WTC11 (cell line): ENCODE results near the gene ANO10. TPM values are rescaled to one million over a fixed set of nuclear protein-coding genes. Genes with fewer than 3 reads are reported as not detected.

ENCODE experiments used
- ATAC-seq: fragments of 200-7000 bp; cut with Tn5 transposase; 2 replicates; pipeline ENCODE4 v1.10.0; 2021; ENCODE audit warnings: mild to moderate bottlenecking, moderate library complexity
- CTCF ChIA-PET: fragments of 300-600 bp; sonication (Branson Sonifier 250); formaldehyde crosslinking; loops from one replicate; lab custom pipeline; 2021; ENCODE audit warnings: antibody characterized with exemption; lab: Charles Lee
- POLR2A ChIA-PET: fragments of 350-600 bp; sonication (Branson Sonifier 250); formaldehyde crosslinking; loops from one replicate; lab custom pipeline; 2021; ENCODE audit warnings: antibody characterized with exemption; lab: Charles Lee
- DNase-seq: peaks from one replicate; pipeline ENCODE4 v3.0.0; 2021; ENCODE audit warnings: low spot score
- H3K27ac Mint-ChIP-seq: 2 replicates; pipeline ENCODE4 v1.8.0; 2021; ENCODE audit warnings: mixed read lengths
- H3K27me3 Mint-ChIP-seq: 2 replicates; pipeline ENCODE4 v1.8.0; 2021; ENCODE audit warnings: low read depth, mild to moderate bottlenecking, moderate library complexity, mixed read lengths
- H3K36me3 Mint-ChIP-seq: 2 replicates; pipeline ENCODE4 v1.8.0; 2021; ENCODE audit warnings: mixed read lengths
- H3K4me1 Mint-ChIP-seq: 2 replicates; pipeline ENCODE4 v1.8.0; 2022; ENCODE audit warnings: mixed read lengths
- H3K4me3 Mint-ChIP-seq: 2 replicates; pipeline ENCODE4 v1.8.0; 2021; ENCODE audit warnings: mild to moderate bottlenecking, moderate library complexity, mixed read lengths
- H3K9me3 Mint-ChIP-seq: 2 replicates; pipeline ENCODE4 v1.8.0; 2021; ENCODE audit warnings: mixed read lengths
- ATF3 ChIP-seq: sonication (generic); formaldehyde crosslinking; conservative IDR thresholded peaks from 2 replicates; pipeline ENCODE4 v1.8.1; 2022; ENCODE audit warnings: mild to moderate bottlenecking, missing genetic modification reagents
- E2F4 ChIP-seq: sonication (generic); formaldehyde crosslinking; IDR thresholded peaks from 2 replicates; pipeline ENCODE4 v1.8.1; 2022; ENCODE audit warnings: low read depth, mild to moderate bottlenecking, moderate library complexity, missing genetic modification reagents, borderline replicate concordance
- GRHL2 ChIP-seq: fragments of 250-450 bp; sonication (Bioruptor Pico); IDR thresholded peaks from 2 replicates; pipeline ENCODE4 v1.8.0; 2022; ENCODE audit warnings: mild to moderate bottlenecking, moderate library complexity; ENCODE audit not compliant: insufficient replicate concordance, severe bottlenecking
- JUN ChIP-seq: sonication (generic); formaldehyde crosslinking; IDR thresholded peaks from 2 replicates; pipeline ENCODE4 v1.8.0; 2023; ENCODE audit warnings: mild to moderate bottlenecking, missing genetic modification reagents
- NR2C2 ChIP-seq: sonication (generic); formaldehyde crosslinking; IDR thresholded peaks from 2 replicates; pipeline ENCODE4 v1.8.0; 2022; ENCODE audit warnings: mild to moderate bottlenecking, missing genetic modification reagents
- TEAD1 ChIP-seq: sonication (generic); formaldehyde crosslinking; IDR thresholded peaks from 2 replicates; pipeline ENCODE4 v1.8.0; 2022; ENCODE audit warnings: mild to moderate bottlenecking, missing genetic modification reagents
- ZNF138 ChIP-seq: sonication (generic); formaldehyde crosslinking; conservative IDR thresholded peaks from 2 replicates; pipeline ENCODE4 v1.8.1; 2022; ENCODE audit warnings: mild to moderate bottlenecking, moderate library complexity, missing genetic modification reagents
- ZNF396 ChIP-seq: fragments of 250-450 bp; sonication (Bioruptor Pico); IDR thresholded peaks from 2 replicates; pipeline ENCODE4 v1.8.0; 2021; ENCODE audit warnings: mild to moderate bottlenecking, moderate library complexity, borderline replicate concordance
- ZNF416 ChIP-seq: fragments of 250-450 bp; sonication (Bioruptor Pico); IDR thresholded peaks from 2 replicates; pipeline ENCODE4 v1.9.0; 2021; ENCODE audit warnings: mild to moderate bottlenecking, inconsistent platforms
- ZNF423 ChIP-seq: fragments of 250-450 bp; sonication (Bioruptor Pico); IDR thresholded peaks from 2 replicates; pipeline ENCODE4 v2.1.2; 2022; ENCODE audit warnings: mild to moderate bottlenecking, moderate library complexity
- total RNA-seq: library from RNA; stranded (reverse); gene quantifications from 3 replicates; pipeline ENCODE4 v1.2.3, GENCODE V29; 2021
- TF ChIP-seq, protein P1 (sequence below): sonication (generic); formaldehyde crosslinking; IDR thresholded peaks from 2 replicates; pipeline ENCODE4 v1.8.0; 2022; ENCODE audit warnings: mild to moderate bottlenecking, missing genetic modification reagents
- TF ChIP-seq, protein P2 (sequence below): sonication (generic); formaldehyde crosslinking; IDR thresholded peaks from 2 replicates; pipeline ENCODE4 v1.8.1; 2023; ENCODE audit warnings: mild to moderate bottlenecking, moderate library complexity, missing genetic modification reagents
- TF ChIP-seq, protein P3 (sequence below): sonication (generic); formaldehyde crosslinking; IDR thresholded peaks from 2 replicates; pipeline ENCODE4 v1.8.1; 2022; ENCODE audit warnings: missing genetic modification reagents, borderline replicate concordance
- TF ChIP-seq, protein P4 (sequence below): fragments of 250-450 bp; sonication (Bioruptor Pico); IDR thresholded peaks from 2 replicates; pipeline ENCODE4 v1.9.0; 2021; ENCODE audit warnings: mild to moderate bottlenecking, borderline replicate concordance
- TF ChIP-seq, protein P5 (sequence below): sonication (generic); formaldehyde crosslinking; IDR thresholded peaks from 2 replicates; pipeline ENCODE4 v1.8.0; 2023; ENCODE audit warnings: mild to moderate bottlenecking, missing genetic modification reagents
- TF ChIP-seq, protein P6 (sequence below): sonication (generic); formaldehyde crosslinking; IDR thresholded peaks from 2 replicates; pipeline ENCODE4 v1.8.0; 2022; ENCODE audit warnings: mild to moderate bottlenecking, missing genetic modification reagents
- TF ChIP-seq, protein P7 (sequence below): fragments of 250-450 bp; sonication (Bioruptor Pico); IDR thresholded peaks from 2 replicates; pipeline ENCODE4 v2.1.2; 2022; ENCODE audit warnings: mild to moderate bottlenecking, moderate library complexity

Gene ANO10
- total RNA-seq, 1 experiment from 2014 or later: 35.1 TPM

DNA sequence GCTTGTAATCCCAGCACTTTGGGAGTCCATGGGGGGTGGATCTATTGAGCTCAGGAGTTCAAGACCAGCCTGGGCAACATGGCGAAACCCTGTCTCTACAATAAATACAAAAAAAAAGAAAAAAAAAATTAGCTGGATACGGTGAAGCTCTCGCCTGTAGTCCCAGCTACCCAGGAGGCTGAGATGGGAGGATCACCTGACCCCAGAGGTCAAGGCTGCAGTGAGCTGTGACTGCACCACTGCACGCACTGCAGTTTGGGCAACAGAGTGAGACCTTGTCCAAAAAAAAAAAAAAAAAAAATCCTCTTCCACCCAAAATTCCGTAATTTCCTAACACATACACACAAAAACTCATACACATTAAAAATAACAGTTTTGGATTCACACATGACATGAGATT is 2.2 kb downstream of the ANO10 start:
- H3K4me1 Mint-ChIP-seq: peaks cover 23% of the 10 kb centered on the region
- ATAC-seq (no peak), DNase-seq (no peak)
- H3K36me3 Mint-ChIP-seq: no peaks in the 10 kb centered on the region
- H3K4me3 Mint-ChIP-seq: no peak overlapping the region; the same call in 1 of the 2 replicates
- H3K27ac Mint-ChIP-seq: no peak overlapping the region
- H3K27me3 Mint-ChIP-seq: no peaks in the 10 kb centered on the region
- ChIA-PET POLR2A (interaction anchor here (0.6 kb wide), 1 partner anchor 128 kb away, joined by 5 read pairs; no protein-coding TSS in a partner anchor), CTCF (interaction anchor here (0.6 to 0.7 kb wide), 2 partner anchors 35 to 59 kb away, joined by 3 to 7 read pairs; no protein-coding TSS in a partner anchor)
- peaks cover 4% of the 10 kb centered on the region for H3K9me3 Mint-ChIP-seq
- no peak for TF ChIP-seq ZNF423 (CRISPR knock-in tag)
- TF ChIP-seq, protein P1, sequence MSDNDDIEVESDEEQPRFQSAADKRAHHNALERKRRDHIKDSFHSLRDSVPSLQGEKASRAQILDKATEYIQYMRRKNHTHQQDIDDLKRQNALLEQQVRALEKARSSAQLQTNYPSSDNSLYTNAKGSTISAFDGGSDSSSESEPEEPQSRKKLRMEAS (CRISPR knock-in tag): no peak
- TF ChIP-seq ZNF138 (CRISPR knock-in tag): no peak
- no peak for TF ChIP-seq E2F4 (CRISPR knock-in tag)
- TF ChIP-seq, protein P2, sequence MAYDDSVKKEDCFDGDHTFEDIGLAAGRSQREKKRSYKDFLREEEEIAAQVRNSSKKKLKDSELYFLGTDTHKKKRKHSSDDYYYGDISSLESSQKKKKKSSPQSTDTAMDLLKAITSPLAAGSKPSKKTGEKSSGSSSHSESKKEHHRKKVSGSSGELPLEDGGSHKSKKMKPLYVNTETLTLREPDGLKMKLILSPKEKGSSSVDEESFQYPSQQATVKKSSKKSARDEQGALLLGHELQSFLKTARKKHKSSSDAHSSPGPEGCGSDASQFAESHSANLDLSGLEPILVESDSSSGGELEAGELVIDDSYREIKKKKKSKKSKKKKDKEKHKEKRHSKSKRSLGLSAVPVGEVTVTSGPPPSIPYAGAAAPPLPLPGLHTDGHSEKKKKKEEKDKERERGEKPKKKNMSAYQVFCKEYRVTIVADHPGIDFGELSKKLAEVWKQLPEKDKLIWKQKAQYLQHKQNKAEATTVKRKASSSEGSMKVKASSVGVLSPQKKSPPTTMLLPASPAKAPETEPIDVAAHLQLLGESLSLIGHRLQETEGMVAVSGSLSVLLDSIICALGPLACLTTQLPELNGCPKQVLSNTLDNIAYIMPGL (CRISPR knock-in tag): no peak
- no peak for TF ChIP-seq ZNF416
- no peak for TF ChIP-seq NR2C2 (CRISPR knock-in tag)
- TF ChIP-seq, protein P3, sequence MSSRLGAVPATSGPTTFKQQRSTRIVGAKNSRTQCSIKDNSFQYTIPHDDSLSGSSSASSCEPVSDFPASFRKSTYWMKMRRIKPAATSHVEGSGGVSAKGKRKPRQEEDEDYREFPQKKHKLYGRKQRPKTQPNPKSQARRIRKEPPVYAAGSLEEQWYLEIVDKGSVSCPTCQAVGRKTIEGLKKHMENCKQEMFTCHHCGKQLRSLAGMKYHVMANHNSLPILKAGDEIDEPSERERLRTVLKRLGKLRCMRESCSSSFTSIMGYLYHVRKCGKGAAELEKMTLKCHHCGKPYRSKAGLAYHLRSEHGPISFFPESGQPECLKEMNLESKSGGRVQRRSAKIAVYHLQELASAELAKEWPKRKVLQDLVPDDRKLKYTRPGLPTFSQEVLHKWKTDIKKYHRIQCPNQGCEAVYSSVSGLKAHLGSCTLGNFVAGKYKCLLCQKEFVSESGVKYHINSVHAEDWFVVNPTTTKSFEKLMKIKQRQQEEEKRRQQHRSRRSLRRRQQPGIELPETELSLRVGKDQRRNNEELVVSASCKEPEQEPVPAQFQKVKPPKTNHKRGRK: no peak
- no peak for TF ChIP-seq JUN (CRISPR knock-in tag)
- TF ChIP-seq ZNF396 (CRISPR knock-in tag): no peak
- TF ChIP-seq TEAD1 (CRISPR knock-in tag): no peak
- TF ChIP-seq, protein P4, sequence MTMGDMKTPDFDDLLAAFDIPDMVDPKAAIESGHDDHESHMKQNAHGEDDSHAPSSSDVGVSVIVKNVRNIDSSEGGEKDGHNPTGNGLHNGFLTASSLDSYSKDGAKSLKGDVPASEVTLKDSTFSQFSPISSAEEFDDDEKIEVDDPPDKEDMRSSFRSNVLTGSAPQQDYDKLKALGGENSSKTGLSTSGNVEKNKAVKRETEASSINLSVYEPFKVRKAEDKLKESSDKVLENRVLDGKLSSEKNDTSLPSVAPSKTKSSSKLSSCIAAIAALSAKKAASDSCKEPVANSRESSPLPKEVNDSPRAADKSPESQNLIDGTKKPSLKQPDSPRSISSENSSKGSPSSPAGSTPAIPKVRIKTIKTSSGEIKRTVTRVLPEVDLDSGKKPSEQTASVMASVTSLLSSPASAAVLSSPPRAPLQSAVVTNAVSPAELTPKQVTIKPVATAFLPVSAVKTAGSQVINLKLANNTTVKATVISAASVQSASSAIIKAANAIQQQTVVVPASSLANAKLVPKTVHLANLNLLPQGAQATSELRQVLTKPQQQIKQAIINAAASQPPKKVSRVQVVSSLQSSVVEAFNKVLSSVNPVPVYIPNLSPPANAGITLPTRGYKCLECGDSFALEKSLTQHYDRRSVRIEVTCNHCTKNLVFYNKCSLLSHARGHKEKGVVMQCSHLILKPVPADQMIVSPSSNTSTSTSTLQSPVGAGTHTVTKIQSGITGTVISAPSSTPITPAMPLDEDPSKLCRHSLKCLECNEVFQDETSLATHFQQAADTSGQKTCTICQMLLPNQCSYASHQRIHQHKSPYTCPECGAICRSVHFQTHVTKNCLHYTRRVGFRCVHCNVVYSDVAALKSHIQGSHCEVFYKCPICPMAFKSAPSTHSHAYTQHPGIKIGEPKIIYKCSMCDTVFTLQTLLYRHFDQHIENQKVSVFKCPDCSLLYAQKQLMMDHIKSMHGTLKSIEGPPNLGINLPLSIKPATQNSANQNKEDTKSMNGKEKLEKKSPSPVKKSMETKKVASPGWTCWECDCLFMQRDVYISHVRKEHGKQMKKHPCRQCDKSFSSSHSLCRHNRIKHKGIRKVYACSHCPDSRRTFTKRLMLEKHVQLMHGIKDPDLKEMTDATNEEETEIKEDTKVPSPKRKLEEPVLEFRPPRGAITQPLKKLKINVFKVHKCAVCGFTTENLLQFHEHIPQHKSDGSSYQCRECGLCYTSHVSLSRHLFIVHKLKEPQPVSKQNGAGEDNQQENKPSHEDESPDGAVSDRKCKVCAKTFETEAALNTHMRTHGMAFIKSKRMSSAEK (CRISPR knock-in tag): no peak
- TF ChIP-seq, protein P5, sequence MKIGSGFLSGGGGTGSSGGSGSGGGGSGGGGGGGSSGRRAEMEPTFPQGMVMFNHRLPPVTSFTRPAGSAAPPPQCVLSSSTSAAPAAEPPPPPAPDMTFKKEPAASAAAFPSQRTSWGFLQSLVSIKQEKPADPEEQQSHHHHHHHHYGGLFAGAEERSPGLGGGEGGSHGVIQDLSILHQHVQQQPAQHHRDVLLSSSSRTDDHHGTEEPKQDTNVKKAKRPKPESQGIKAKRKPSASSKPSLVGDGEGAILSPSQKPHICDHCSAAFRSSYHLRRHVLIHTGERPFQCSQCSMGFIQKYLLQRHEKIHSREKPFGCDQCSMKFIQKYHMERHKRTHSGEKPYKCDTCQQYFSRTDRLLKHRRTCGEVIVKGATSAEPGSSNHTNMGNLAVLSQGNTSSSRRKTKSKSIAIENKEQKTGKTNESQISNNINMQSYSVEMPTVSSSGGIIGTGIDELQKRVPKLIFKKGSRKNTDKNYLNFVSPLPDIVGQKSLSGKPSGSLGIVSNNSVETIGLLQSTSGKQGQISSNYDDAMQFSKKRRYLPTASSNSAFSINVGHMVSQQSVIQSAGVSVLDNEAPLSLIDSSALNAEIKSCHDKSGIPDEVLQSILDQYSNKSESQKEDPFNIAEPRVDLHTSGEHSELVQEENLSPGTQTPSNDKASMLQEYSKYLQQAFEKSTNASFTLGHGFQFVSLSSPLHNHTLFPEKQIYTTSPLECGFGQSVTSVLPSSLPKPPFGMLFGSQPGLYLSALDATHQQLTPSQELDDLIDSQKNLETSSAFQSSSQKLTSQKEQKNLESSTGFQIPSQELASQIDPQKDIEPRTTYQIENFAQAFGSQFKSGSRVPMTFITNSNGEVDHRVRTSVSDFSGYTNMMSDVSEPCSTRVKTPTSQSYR (CRISPR knock-in tag): no peak
- TF ChIP-seq, protein P6, sequence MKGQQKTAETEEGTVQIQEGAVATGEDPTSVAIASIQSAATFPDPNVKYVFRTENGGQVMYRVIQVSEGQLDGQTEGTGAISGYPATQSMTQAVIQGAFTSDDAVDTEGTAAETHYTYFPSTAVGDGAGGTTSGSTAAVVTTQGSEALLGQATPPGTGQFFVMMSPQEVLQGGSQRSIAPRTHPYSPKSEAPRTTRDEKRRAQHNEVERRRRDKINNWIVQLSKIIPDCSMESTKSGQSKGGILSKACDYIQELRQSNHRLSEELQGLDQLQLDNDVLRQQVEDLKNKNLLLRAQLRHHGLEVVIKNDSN (CRISPR knock-in tag): no peak
- TF ChIP-seq, protein P7, sequence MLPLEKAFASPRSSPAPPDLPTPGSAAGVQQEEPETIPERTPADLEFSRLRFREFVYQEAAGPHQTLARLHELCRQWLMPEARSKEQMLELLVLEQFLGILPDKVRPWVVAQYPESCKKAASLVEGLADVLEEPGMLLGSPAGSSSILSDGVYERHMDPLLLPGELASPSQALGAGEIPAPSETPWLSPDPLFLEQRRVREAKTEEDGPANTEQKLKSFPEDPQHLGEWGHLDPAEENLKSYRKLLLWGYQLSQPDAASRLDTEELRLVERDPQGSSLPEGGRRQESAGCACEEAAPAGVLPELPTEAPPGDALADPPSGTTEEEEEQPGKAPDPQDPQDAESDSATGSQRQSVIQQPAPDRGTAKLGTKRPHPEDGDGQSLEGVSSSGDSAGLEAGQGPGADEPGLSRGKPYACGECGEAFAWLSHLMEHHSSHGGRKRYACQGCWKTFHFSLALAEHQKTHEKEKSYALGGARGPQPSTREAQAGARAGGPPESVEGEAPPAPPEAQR: no peak
- TF ChIP-seq GRHL2 (CRISPR knock-in tag): no peak
- no peak for TF ChIP-seq ATF3 (CRISPR knock-in tag)
